ENCODE measurements around the gene OR4F6. TPM values are rescaled to one million over a fixed set of nuclear protein-coding genes. Genes with fewer than 3 reads are reported as not detected.

Gene OR4F6
- total and polyA plus RNA-seq, 4 donors, result not detected

GRCh38 chr15:101795455-101795854 is 7.9 kb upstream of the OR4F6 start:
- no peak overlapping the region for H3K4me3 ChIP-seq (ENCODE audit: low read depth in 1 of 3, low read length in 3 of 3)
- DNase-seq (ENCODE audit: low spot score), result no peak
- TF ChIP-seq JUND (IDR thresholded peaks at IDR 0.05), result no peak
- TF ChIP-seq REST (IDR thresholded peaks at IDR 0.05), result no peak
- no peak for TF ChIP-seq RXRA (IDR thresholded peaks at IDR 0.05)
- no peak for TF ChIP-seq YY1 (IDR thresholded peaks at IDR 0.05)
- TF ChIP-seq GABPA (IDR thresholded peaks at IDR 0.05 in 1 of 2, conservative IDR thresholded peaks at IDR 0.05 in 1 of 2), result no peak
- TF ChIP-seq ZBTB33 (IDR thresholded peaks at IDR 0.05), result no peak
- no peaks in the 10 kb centered on the region for H3K4me1 ChIP-seq (ENCODE audit: control insufficient read depth in 4 of 4, insufficient read depth in 4 of 4, low read length in 3 of 4)
- H3K9me3 ChIP-seq (ENCODE audit: control insufficient read depth in 4 of 4, low read length in 3 of 4), result no peaks in the 10 kb centered on the region
- H3K9ac ChIP-seq (ENCODE audit: low read depth in 1 of 2, low read length in 2 of 2), result no peak overlapping the region
- 76% methylated on average over 1 of the region's 1 CpG for WGBS
- no peaks in the 10 kb centered on the region for H3K36me3 ChIP-seq (ENCODE audit: control insufficient read depth in 4 of 4, insufficient read depth in 3 of 4, low read depth in 1 of 4, low read length in 3 of 4)
- H3K27me3 ChIP-seq (ENCODE audit: control insufficient read depth in 4 of 4, insufficient read depth in 4 of 4, low read length in 3 of 4), result no peaks in the 10 kb centered on the region
- no peak overlapping the region for H3K27ac ChIP-seq (ENCODE audit: low read depth in 1 of 2, low read length in 2 of 2)

GRCh38 chr15:101799665-101800064 is 3.6 kb upstream of the OR4F6 start:
- whole genome bisulfite sequencing, result 45% methylated on average over 1 of the region's 1 CpG
- Histone ChIP-seq H3K4me1 (ENCODE audit: control insufficient read depth in 4 of 4, insufficient read depth in 4 of 4, low read length in 3 of 4) (no peaks in the 10 kb centered on the region), H3K27ac (ENCODE audit: low read depth in 1 of 2, low read length in 2 of 2) (no peak overlapping the region), H3K36me3 (ENCODE audit: control insufficient read depth in 4 of 4, insufficient read depth in 3 of 4, low read depth in 1 of 4, low read length in 3 of 4) (no peaks in the 10 kb centered on the region), H3K9me3 (ENCODE audit: control insufficient read depth in 4 of 4, low read length in 3 of 4) (no peaks in the 10 kb centered on the region), H3K4me3 (ENCODE audit: low read depth in 1 of 3, low read length in 3 of 3) (no peak overlapping the region), H3K9ac (ENCODE audit: low read depth in 1 of 2, low read length in 2 of 2) (no peak overlapping the region), H3K27me3 (ENCODE audit: control insufficient read depth in 4 of 4, insufficient read depth in 4 of 4, low read length in 3 of 4) (peaks cover 0 to 5% (median 1%) of the 10 kb centered on the region in 4 donors)
- TF ChIP-seq RXRA (IDR thresholded peaks at IDR 0.05) (no peak), FOXA2 (IDR thresholded peaks at IDR 0.05) (no peak)
- no peak for DNase-seq (ENCODE audit: low spot score)

- DNase-seq (ENCODE audit: low spot score), result no peak
- no peak overlapping the region for H3K4me3 ChIP-seq (ENCODE audit: low read depth in 1 of 3, low read length in 3 of 3)
- 83% methylated on average over 1 of the region's 1 CpG for WGBS
- H3K9ac ChIP-seq (ENCODE audit: low read depth in 1 of 2, low read length in 2 of 2), result no peak overlapping the region
- no peaks in the 10 kb centered on the region for H3K4me1 ChIP-seq (ENCODE audit: control insufficient read depth in 4 of 4, insufficient read depth in 4 of 4, low read length in 3 of 4)
- no peaks in the 10 kb centered on the region for H3K9me3 ChIP-seq (ENCODE audit: control insufficient read depth in 4 of 4, low read length in 3 of 4)
- no peak overlapping the region for H3K27ac ChIP-seq (ENCODE audit: low read depth in 1 of 2, low read length in 2 of 2)
- no peaks in the 10 kb centered on the region for H3K36me3 ChIP-seq (ENCODE audit: control insufficient read depth in 4 of 4, insufficient read depth in 3 of 4, low read depth in 1 of 4, low read length in 3 of 4)
- H3K27me3 ChIP-seq (ENCODE audit: control insufficient read depth in 4 of 4, insufficient read depth in 4 of 4, low read length in 3 of 4), result peaks cover 0 to 7% (median 1%) of the 10 kb centered on the region in 4 donors
- TF ChIP-seq JUND (IDR thresholded peaks at IDR 0.05) (no peak), CTCF (IDR thresholded peaks at IDR 0.05; ENCODE audit: low read depth, low read length, missing input control) (no peak), RAD21 (IDR thresholded peaks at IDR 0.05) (no peak), YY1 (IDR thresholded peaks at IDR 0.05) (no peak), HNF4A (conservative IDR thresholded peaks at IDR 0.05) (no peak), EGR1 (IDR thresholded peaks at IDR 0.05; ENCODE audit: low read depth in 2 of 2) (no peak), FOXA1 (IDR thresholded peaks at IDR 0.05) (no peak), FOXA2 (IDR thresholded peaks at IDR 0.05) (no peak), RXRA (IDR thresholded peaks at IDR 0.05) (no peak), GABPA (IDR thresholded peaks at IDR 0.05 in 1 of 2, conservative IDR thresholded peaks at IDR 0.05 in 1 of 2) (no peak), SP1 (IDR thresholded peaks at IDR 0.05) (no peak), NR2F2 (IDR thresholded peaks at IDR 0.05) (no peak), TAF1 (conservative IDR thresholded peaks at IDR 0.05) (no peak), HNF4G (IDR thresholded peaks at IDR 0.05) (no peak), REST (IDR thresholded peaks at IDR 0.05) (no peak), ATF3 (IDR thresholded peaks at IDR 0.05) (no peak)
Measured at GRCh38 chr15:101801048-101801447, 2.3 kb upstream of the OR4F6 start.

All from liver (tissue), 9 donors.